K562 (cell line): Measurements from ENCODE around the gene EML5. TPM values are rescaled to one million over a fixed set of nuclear protein-coding genes. Genes with fewer than 3 reads are reported as not detected.

Experiments
- BRD9 ChIP-seq: fragments of 450-650 bp; IDR thresholded peaks from 2 replicates; pipeline ENCODE4 v1.6.1; 2018; ENCODE audit warnings: low read depth; ENCODE audit not compliant: partially characterized antibody
- CXXC5 ChIP-seq: fragments of 250-450 bp; sonication (Bioruptor Pico); IDR thresholded peaks from 2 replicates; pipeline ENCODE4 v1.8.0; 2022; ENCODE audit warnings: inconsistent platforms, mild to moderate bottlenecking, moderate library complexity
- DACH1 ChIP-seq: fragments of 450-650 bp; IDR thresholded peaks from 2 replicates; pipeline ENCODE4 v1.6.1; 2018; ENCODE audit not compliant: partially characterized antibody
- ELK1 ChIP-seq: sonication (generic); formaldehyde crosslinking; IDR thresholded peaks from 2 replicates; pipeline ENCODE4 v1.8.1; 2022; ENCODE audit warnings: missing genetic modification reagents
- ESRRB ChIP-seq: fragments of 250-450 bp; sonication (Bioruptor Pico); IDR thresholded peaks from 2 replicates; pipeline ENCODE4 v1.5.0; 2020; ENCODE audit warnings: mild to moderate bottlenecking, moderate library complexity, borderline replicate concordance
- ETS1 ChIP-seq: conservative IDR thresholded peaks from 2 replicates; pipeline ENCODE4 v1.6.1; 2011; ENCODE audit warnings: low read depth, mild to moderate bottlenecking, low read length; ENCODE audit not compliant: control insufficient read depth
- FOS ChIP-seq: IDR thresholded peaks from 3 replicates; pipeline ENCODE4 v1.6.1; 2011; ENCODE audit not compliant: insufficient read length; ENCODE audit errors: extremely low read depth
- FOXA1 ChIP-seq: fragments of 450-650 bp; IDR thresholded peaks from 2 replicates; pipeline ENCODE4 v1.6.1; 2016; ENCODE audit warnings: mild to moderate bottlenecking, borderline replicate concordance
- HLTF ChIP-seq: fragments of 450-650 bp; IDR thresholded peaks from 2 replicates; pipeline ENCODE4 v1.6.1; 2016
- HMG20B ChIP-seq: fragments of 250-450 bp; sonication (Bioruptor Pico); IDR thresholded peaks from 2 replicates; pipeline ENCODE4 v1.5.0; 2021; ENCODE audit warnings: mild to moderate bottlenecking
- MTA1 ChIP-seq: fragments of 450-650 bp; IDR thresholded peaks from 2 replicates; pipeline ENCODE4 v1.6.1; 2017; ENCODE audit warnings: borderline replicate concordance
- NFE2 ChIP-seq: IDR thresholded peaks from 2 replicates; pipeline ENCODE4 v1.6.1; 2014; ENCODE audit warnings: antibody characterized with exemption, low read depth
- NKRF ChIP-seq: fragments of 450-650 bp; IDR thresholded peaks from 2 replicates; pipeline ENCODE4 v1.6.1; 2016; ENCODE audit warnings: borderline replicate concordance
- NR2C1 ChIP-seq, 2 experiments: fragments of 450-650 bp; IDR thresholded peaks; 2 replicates each; pipeline ENCODE4 v1.6.1; 2017; ENCODE audit warnings: mild to moderate bottlenecking in 2 of 2, antibody characterized with exemption in 1 of 2, inconsistent platforms in 1 of 2, missing compliant biosample characterization in 1 of 2, missing genetic modification characterization in 1 of 2
- RFX1 ChIP-seq: fragments of 450-650 bp; IDR thresholded peaks from 2 replicates; pipeline ENCODE4 v1.6.1; 2016; ENCODE audit warnings: mild to moderate bottlenecking, moderate library complexity
- STAT6 ChIP-seq: sonication (generic); formaldehyde crosslinking; IDR thresholded peaks from 2 replicates; pipeline ENCODE4 v1.8.1; 2023; ENCODE audit warnings: mild to moderate bottlenecking, missing genetic modification reagents
- TBL1XR1 ChIP-seq, 2 experiments: IDR thresholded peaks; 2 replicates each; pipeline ENCODE4 v1.6.1; 2012; ENCODE audit warnings: improper control_type of control experiment in 2 of 2, low read length in 2 of 2, mild to moderate bottlenecking in 1 of 2
- TRIM24 ChIP-seq, 2 experiments: fragments of 450-650 bp; IDR thresholded peaks; 2 replicates each; pipeline ENCODE4 v1.6.1; 2016
- ZBTB26 ChIP-seq: fragments of 450-650 bp; formaldehyde crosslinking; IDR thresholded peaks from 2 replicates; pipeline ENCODE4 v1.4.0; 2022; ENCODE audit warnings: missing genetic modification characterization
- ZNF146 ChIP-seq: IDR thresholded peaks from one replicate; pipeline ENCODE4 v1.6.1; 2018; ENCODE audit warnings: missing compliant biosample characterization; ENCODE audit not compliant: unreplicated experiment
- ZNF384 ChIP-seq: IDR thresholded peaks from 2 replicates; pipeline ENCODE4 v1.6.1; 2012; ENCODE audit warnings: low read depth, low read length, improper control_type of control experiment
- polyA plus RNA-seq, 8 experiments: library from polyadenylated mRNA; depleted of rRNA in 4 of 8; stranded (reverse) in 5 of 8; unstranded in 3 of 8; fragments of >200 nt; fragmentation: Nextera tagmentation in 2 of 8; fragmentation: Illumina TruSeq in 1 of 8; extraction: Ambion mirVana in 2 of 8; extraction: Trizol in 1 of 8; gene quantifications; 2 replicates each; pipeline versions ENCODE4 v1.2.1 to v1.2.3, GENCODE V29; 2011 to 2014; ENCODE audit warnings: inconsistent platforms in 1 of 8, missing spikeins in 1 of 8
- total RNA-seq, 7 experiments: library from RNA; depleted of rRNA in 6 of 7; stranded (reverse); fragments of >200 nt in 6 of 7; fragmentation: Illumina TruSeq in 2 of 7; extraction: Trizol in 2 of 7; gene quantifications; 2 replicates each; pipeline versions ENCODE4 v1.2.1 to v1.2.3, GENCODE V29; 2011 to 2021; ENCODE audit warnings: low replicate concordance in 1 of 7

Gene EML5
- total and polyA plus RNA-seq, 9 of the 15 experiments (the other 6 are each of a cell fraction or from before 2014, with no cell fraction given) = 0.06 to 0.34 (median 0.22) TPM

GRCh38 chr14:88824314-88825077 is 31.7 kb upstream of the EML5 start, which contains the start of gene TTC8 (continued):
- TF ChIP-seq ETS1 (no peak; the same call in 1 of the 2 replicates), HLTF (no peak), ZNF384 (no peak), TBL1XR1 (IDR thresholded peaks at IDR 0.05; ENCODE audit: low read length in 2 of 2) (no peak), MTA1 (0 out of 2 replicates have a peak, but pooled peaks have one; percentile 37), ZBTB26 (no peak), NR2C1 (IDR thresholded peaks at IDR 0.05) (no peak), NR2C1 (tag; IDR thresholded peaks at IDR 0.05) (no peak), ELK1 (CRISPR knock-in tag) (no peak), DACH1 (peak; percentile 89), STAT6 (CRISPR knock-in tag) (no peak), CXXC5 (CRISPR knock-in tag) (peak; percentile 44; the same call in 1 of the 2 replicates), FOXA1 (no peak), RFX1 (peak; percentile 92), TRIM24 (IDR thresholded peaks at IDR 0.05) (no peak), NKRF (peak; percentile 52; the same call in 1 of the 2 replicates), ZNF146 (CRISPR knock-in tag) (no peak), FOS (no peak), ESRRB (CRISPR knock-in tag) (no peak), HMG20B (CRISPR knock-in tag) (no peak), BRD9 (no peak), NFE2 (peak; percentile 88)
